ENCODE measurements around the gene TSSK1B. TPM values are rescaled to one million over a fixed set of nuclear protein-coding genes. Genes with fewer than 3 reads are reported as not detected.

The TSSK1B gene
- total RNA-seq, 1 donor = 0.72 TPM

DNA sequence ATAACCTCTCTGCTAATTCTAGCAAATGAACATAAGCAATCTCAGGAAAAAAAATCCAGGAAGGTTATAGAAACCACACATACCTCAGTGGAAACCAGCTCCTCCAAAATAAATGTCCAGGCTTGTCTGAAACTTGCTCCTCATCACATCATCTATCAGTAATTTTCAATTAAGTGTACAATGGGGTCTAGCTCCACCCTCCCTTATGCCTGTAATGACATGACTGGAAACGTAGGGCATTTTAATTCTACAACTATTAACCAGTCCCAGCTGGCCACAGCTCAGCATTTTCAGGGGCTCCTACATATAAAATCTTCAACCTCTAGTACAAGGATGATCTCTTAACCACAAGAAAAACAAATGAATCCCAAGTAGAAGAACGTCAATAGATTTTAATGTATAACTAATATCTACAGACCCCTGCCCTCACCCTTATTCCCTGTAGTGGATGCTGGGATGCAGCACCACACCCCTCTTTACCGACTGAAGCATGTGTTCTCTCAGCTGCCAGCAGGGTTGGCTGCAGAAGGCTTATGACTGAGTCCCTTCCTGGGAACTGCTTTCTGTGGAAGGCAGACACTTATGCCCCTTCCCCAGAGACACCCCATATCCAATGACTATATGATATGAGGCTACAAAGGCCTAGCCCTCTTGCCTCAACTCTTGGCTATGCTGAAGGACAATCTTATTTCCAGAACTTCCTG, 6.8 kb downstream of the TSSK1B start:
- no peaks in the 10 kb centered on the region for H3K27me3 ChIP-seq (ENCODE audit: insufficient read depth, low read length)
- no peak overlapping the region for H3K27ac ChIP-seq (ENCODE audit: low read depth, low read length)
- H4K20me1 ChIP-seq (ENCODE audit: insufficient read depth, low read length) = no peaks in the 10 kb centered on the region
- no peaks in the 10 kb centered on the region for H3K36me3 ChIP-seq (ENCODE audit: insufficient read depth, low read length)
- DNase-seq (ENCODE audit: insufficient read length, low spot score, missing footprints) = no peak
- H3K4me2 ChIP-seq (ENCODE audit: insufficient read depth, low read length) = no peak overlapping the region
- no peaks in the 10 kb centered on the region for H3K4me1 ChIP-seq (ENCODE audit: insufficient read depth, low read length)
- H2AFZ ChIP-seq (ENCODE audit: low read length) = no peak overlapping the region
- H3K9me3 ChIP-seq (ENCODE audit: low read depth, low read length) = no peaks in the 10 kb centered on the region
- H3K4me3 ChIP-seq (ENCODE audit: insufficient read depth, low read length) = no peak overlapping the region
- TF ChIP-seq, protein P1, sequence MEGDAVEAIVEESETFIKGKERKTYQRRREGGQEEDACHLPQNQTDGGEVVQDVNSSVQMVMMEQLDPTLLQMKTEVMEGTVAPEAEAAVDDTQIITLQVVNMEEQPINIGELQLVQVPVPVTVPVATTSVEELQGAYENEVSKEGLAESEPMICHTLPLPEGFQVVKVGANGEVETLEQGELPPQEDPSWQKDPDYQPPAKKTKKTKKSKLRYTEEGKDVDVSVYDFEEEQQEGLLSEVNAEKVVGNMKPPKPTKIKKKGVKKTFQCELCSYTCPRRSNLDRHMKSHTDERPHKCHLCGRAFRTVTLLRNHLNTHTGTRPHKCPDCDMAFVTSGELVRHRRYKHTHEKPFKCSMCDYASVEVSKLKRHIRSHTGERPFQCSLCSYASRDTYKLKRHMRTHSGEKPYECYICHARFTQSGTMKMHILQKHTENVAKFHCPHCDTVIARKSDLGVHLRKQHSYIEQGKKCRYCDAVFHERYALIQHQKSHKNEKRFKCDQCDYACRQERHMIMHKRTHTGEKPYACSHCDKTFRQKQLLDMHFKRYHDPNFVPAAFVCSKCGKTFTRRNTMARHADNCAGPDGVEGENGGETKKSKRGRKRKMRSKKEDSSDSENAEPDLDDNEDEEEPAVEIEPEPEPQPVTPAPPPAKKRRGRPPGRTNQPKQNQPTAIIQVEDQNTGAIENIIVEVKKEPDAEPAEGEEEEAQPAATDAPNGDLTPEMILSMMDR (IDR thresholded peaks at IDR 0.05; ENCODE audit: extremely low read depth, low read depth, low read length) = no peak
- no peaks in the 10 kb centered on the region for H3K79me2 ChIP-seq (ENCODE audit: insufficient read depth, low read length)

DNA sequence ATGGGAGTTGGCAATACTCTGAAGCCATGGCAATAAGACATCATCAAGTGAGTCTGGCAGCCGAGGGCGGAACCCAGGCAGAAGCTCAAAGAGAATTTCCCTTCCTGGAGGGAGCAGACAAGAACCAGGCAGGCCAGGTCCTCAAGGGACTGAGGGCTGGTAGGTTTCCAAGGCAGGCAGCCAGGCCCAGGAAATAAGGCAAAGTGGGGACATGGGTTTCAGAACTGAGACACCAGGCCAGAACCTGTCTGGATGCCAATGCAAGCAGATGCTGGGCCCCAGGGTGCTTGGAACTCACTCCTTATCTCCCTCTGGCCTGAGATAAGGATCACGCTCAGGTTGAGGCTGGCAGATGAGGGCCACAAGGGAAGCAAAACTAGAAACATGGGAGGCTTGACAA, 8.9 kb downstream of the TSSK1B start:
- no peaks in the 10 kb centered on the region for H3K27me3 ChIP-seq (ENCODE audit: insufficient read depth, low read length)
- H3K4me1 ChIP-seq (ENCODE audit: insufficient read depth, low read length) = no peaks in the 10 kb centered on the region
- H3K4me3 ChIP-seq (ENCODE audit: insufficient read depth, low read length) = no peak overlapping the region
- no peaks in the 10 kb centered on the region for H3K9me3 ChIP-seq (ENCODE audit: low read depth, low read length)
- H3K79me2 ChIP-seq (ENCODE audit: insufficient read depth, low read length) = no peaks in the 10 kb centered on the region
- H3K27ac ChIP-seq (ENCODE audit: low read depth, low read length) = no peak overlapping the region
- H4K20me1 ChIP-seq (ENCODE audit: insufficient read depth, low read length) = no peaks in the 10 kb centered on the region
- H3K36me3 ChIP-seq (ENCODE audit: insufficient read depth, low read length) = no peaks in the 10 kb centered on the region
- TF ChIP-seq, protein P1 (IDR thresholded peaks at IDR 0.05; ENCODE audit: extremely low read depth, low read depth, low read length) = no peak
- no peak overlapping the region for H2AFZ ChIP-seq (ENCODE audit: low read length)
- H3K4me2 ChIP-seq (ENCODE audit: insufficient read depth, low read length) = no peak overlapping the region
- DNase-seq (ENCODE audit: insufficient read length, low spot score, missing footprints) = no peak

DNA sequence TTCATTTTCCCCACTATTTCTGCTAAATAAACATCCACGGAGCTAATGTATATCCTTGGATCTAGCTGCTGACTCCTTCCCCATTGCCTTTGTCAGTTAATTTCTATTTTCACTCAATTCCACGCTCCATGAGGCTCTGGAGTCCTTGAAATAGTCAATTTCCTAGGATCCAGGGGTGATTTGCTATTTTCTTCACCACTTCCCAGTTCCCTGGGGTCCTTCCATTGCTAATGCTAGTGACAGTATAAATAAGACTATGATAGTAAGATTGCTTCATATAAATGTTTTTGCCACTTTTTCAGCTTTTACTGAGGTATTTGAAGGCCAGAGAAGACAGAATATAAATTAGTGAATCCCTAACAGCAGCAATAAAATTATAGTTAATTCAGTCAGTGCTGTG, 13.1 kb downstream of the TSSK1B start:
- Histone ChIP-seq H4K20me1 (ENCODE audit: insufficient read depth, low read length) (no peaks in the 10 kb centered on the region), H3K4me1 (ENCODE audit: insufficient read depth, low read length) (no peaks in the 10 kb centered on the region), H3K36me3 (ENCODE audit: insufficient read depth, low read length) (no peaks in the 10 kb centered on the region), H3K27me3 (ENCODE audit: insufficient read depth, low read length) (no peaks in the 10 kb centered on the region), H2AFZ (ENCODE audit: low read length) (no peak overlapping the region), H3K4me2 (ENCODE audit: insufficient read depth, low read length) (no peak overlapping the region), H3K9me3 (ENCODE audit: low read depth, low read length) (no peaks in the 10 kb centered on the region), H3K27ac (ENCODE audit: low read depth, low read length) (no peak overlapping the region), H3K79me2 (ENCODE audit: insufficient read depth, low read length) (no peaks in the 10 kb centered on the region), H3K4me3 (ENCODE audit: insufficient read depth, low read length) (no peak overlapping the region)
- TF ChIP-seq, protein P1 (IDR thresholded peaks at IDR 0.05; ENCODE audit: extremely low read depth, low read depth, low read length) = no peak
- no peak for DNase-seq (ENCODE audit: insufficient read length, low spot score, missing footprints)

DNA sequence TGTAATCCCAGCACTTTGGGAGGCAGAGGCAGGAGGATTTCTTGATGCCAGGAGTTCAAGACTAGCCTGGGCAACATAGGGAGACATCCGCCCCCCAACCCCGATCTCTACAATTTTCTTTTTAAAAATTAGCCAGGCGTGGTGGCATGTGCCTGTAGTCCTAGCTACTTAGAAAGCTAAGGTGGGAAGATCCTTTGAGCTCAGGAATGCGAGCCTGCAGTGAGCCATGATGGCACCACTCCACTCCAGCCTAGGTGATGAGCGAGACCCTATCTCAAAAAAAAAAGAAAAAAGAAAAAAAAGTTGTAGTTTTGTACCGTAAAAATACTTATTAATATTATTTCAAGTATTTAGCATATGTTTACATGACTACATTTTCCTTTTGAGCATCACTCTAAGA, 29.3 kb downstream of the TSSK1B start:
- Histone ChIP-seq H3K27ac (ENCODE audit: low read depth, low read length) (no peak overlapping the region), H2AFZ (ENCODE audit: low read length) (no peak overlapping the region), H3K79me2 (ENCODE audit: insufficient read depth, low read length) (no peaks in the 10 kb centered on the region), H3K4me3 (ENCODE audit: insufficient read depth, low read length) (no peak overlapping the region), H3K4me1 (ENCODE audit: insufficient read depth, low read length) (no peaks in the 10 kb centered on the region), H3K27me3 (ENCODE audit: insufficient read depth, low read length) (no peaks in the 10 kb centered on the region), H3K9me3 (ENCODE audit: low read depth, low read length) (no peaks in the 10 kb centered on the region), H4K20me1 (ENCODE audit: insufficient read depth, low read length) (no peaks in the 10 kb centered on the region), H3K36me3 (ENCODE audit: insufficient read depth, low read length) (no peaks in the 10 kb centered on the region), H3K4me2 (ENCODE audit: insufficient read depth, low read length) (no peak overlapping the region)
- TF ChIP-seq, protein P1 (IDR thresholded peaks at IDR 0.05; ENCODE audit: extremely low read depth, low read depth, low read length) = no peak
- no peak for DNase-seq (ENCODE audit: insufficient read length, low spot score, missing footprints)
